Rectal smooth muscle tissue (tissue), 1 donor: ENCODE data around the gene FAM25A.
"Not testable (repeated sequence)": the region's sequence is repeated elsewhere in the genome, so short reads cannot be mapped to it uniquely, and the experiment has no call there.

ENCODE experiments used
- H3K27ac ChIP-seq: one replicate; pipeline ENCODE4 v1.7.0; 2013; ENCODE audit warnings: low read depth, low read length, inconsistent platforms
- H3K27me3 ChIP-seq: one replicate; pipeline ENCODE4 v1.7.0; 2013; ENCODE audit warnings: low read length; ENCODE audit not compliant: control insufficient read depth, insufficient read depth
- H3K36me3 ChIP-seq: one replicate; pipeline ENCODE4 v1.7.0; 2013; ENCODE audit warnings: low read length; ENCODE audit not compliant: control insufficient read depth, insufficient read depth
- H3K4me1 ChIP-seq: one replicate; pipeline ENCODE4 v1.7.0; 2013; ENCODE audit warnings: low read length; ENCODE audit not compliant: control insufficient read depth, insufficient read depth
- H3K4me3 ChIP-seq: one replicate; pipeline ENCODE4 v1.7.0; 2013; ENCODE audit warnings: low read length
- H3K9ac ChIP-seq: one replicate; pipeline ENCODE4 v1.7.0; 2013; ENCODE audit warnings: low read length

FAM25A gene

DNA sequence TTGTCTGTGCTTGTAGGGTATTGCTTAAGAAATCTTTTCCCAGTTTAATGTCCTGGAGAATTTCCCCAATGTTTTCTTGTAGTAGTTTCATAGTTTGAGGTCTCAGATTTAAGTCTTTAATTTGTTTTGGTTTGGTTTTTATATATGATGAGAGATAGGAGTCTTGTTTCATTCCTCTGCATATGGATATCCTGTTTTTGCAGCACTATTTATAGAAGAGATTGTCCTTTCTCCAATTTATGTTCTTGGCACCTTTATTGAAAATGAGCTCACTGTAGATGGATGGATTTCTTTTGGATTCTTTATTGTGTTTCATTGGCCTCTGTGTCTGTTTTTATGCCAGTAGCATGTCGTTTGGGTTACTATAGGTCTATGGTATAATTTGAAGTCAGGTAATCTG is 31.6 kb upstream of the FAM25A start:
- Histone ChIP-seq H3K36me3 (no peaks in the 10 kb centered on the region), H3K4me3 (no peak overlapping the region), H3K27me3 (no peaks in the 10 kb centered on the region), H3K4me1 (no peaks in the 10 kb centered on the region), H3K9ac (no peak overlapping the region), H3K27ac (no peak overlapping the region)

DNA sequence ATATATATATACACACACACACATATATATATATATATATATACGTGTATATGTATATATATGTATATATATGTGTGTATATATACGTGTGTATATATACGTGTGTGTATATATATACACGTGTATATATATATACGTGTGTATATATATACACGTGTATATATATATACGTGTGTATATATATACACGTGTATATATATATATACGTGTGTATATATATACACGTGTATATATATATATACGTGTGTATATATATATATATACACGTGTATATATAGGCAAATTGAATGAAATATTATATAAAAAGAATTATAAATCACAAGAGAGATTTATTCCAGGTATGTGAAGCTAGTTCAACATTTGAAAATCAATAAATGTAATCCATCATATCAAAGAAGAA is 28.7 kb upstream of the FAM25A start:
- H3K27me3 ChIP-seq, H3K4me1 ChIP-seq, H3K27ac ChIP-seq, H3K9ac ChIP-seq, H3K4me3 ChIP-seq, H3K36me3 ChIP-seq: not testable (repeated sequence)

DNA sequence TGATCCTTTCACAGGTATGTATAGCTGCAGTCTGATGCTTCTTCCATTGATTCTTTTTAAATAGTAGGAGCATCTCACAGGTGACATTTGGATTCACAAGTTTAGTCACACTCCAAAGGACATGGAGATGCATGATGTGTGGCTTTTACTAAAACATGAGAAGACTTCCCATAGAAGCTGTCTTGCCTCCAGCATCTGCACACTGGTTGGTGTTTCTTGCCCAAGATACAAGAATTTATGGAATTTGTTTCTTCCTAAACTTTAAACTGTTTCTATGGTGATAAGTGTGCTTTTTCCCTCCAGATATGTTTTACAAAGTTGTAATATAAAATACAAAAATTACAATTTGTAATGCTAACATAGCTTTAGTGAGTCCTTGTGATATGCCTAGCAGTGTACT is 27.6 kb upstream of the FAM25A start:
- no peak overlapping the region for H3K9ac ChIP-seq
- H3K27ac ChIP-seq = no peak overlapping the region
- H3K36me3 ChIP-seq = no peaks in the 10 kb centered on the region
- H3K4me3 ChIP-seq = no peak overlapping the region
- no peaks in the 10 kb centered on the region for H3K4me1 ChIP-seq
- H3K27me3 ChIP-seq = no peaks in the 10 kb centered on the region

DNA sequence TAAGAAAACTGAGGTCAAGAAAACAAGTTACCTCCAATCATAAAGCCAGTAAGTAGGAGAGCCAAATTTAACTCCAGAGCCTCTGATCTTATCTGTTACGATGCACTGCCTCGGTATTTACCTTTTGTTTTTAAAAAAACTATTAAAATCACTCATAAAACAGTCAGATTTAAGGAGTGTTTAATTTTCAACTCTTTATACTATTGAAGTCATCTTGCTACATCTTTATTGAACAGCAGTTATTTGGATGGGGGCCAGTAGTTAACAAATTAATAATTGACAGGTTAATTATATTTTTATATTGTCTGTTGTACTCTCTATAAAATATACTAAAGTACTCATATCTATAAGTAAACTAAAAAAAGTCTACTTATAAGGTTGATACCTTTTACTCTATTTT is 27.2 kb upstream of the FAM25A start:
- Histone ChIP-seq H3K9ac (no peak overlapping the region), H3K36me3 (no peaks in the 10 kb centered on the region), H3K4me1 (no peaks in the 10 kb centered on the region), H3K4me3 (no peak overlapping the region), H3K27ac (no peak overlapping the region), H3K27me3 (no peaks in the 10 kb centered on the region)

DNA sequence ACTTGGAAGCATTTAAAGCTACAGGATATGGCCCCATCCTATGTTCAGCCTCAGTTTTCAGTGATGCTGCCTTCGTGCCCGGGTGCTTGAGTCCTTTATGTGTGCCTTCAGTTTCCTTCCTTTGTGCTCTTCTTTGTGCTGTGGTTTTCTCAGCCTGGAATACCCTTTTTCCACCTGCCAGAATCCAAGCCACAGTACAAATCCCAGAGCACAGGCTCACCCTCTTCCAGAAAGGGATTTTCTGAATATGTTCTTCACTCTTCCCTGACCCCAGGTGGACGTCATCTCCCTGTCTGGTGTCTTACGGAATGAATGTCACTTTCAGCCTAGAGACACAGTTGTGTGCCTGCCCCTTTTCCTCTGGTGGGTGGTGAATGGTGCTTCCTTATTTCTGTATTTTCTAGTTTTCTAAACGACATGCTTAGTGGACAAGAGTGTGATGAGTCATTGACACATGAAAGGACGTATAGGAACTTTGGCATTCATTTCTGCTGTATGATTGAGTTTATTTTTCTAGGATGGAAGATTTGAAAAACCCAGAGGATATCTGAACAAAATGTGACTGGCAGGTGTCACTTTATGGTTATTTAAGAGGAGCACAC is 20.2 kb upstream of the FAM25A start:
- H3K27me3 ChIP-seq, H3K4me1 ChIP-seq, H3K9ac ChIP-seq: not testable (repeated sequence)

DNA sequence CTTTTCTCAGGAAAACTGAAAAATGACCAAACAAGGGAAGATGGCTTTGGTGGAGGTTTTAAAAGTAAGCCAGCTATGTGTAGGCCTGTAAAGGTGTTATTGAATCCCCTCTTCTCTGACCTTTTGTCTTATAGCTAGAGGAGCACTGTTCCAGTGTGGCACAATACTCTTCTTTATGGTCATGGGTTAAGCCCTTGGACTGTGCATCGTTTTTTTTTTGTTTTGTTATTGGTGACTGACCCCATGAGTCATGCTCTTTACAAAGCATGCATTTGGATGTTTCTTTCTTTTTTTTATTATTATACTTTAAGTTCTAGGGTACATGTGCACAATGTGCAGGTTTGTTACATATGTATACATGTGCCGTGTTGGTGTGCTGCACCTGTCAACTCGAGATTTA is 19.6 kb upstream of the FAM25A start:
- Histone ChIP-seq H3K4me1 (no peaks in the 10 kb centered on the region), H3K9ac (no peak overlapping the region), H3K27me3 (no peaks in the 10 kb centered on the region), H3K4me3 (no peak overlapping the region), H3K27ac (no peak overlapping the region), H3K36me3 (no peaks in the 10 kb centered on the region)

More for the DNA sequence above, 20.2 kb upstream of the FAM25A start:
- not testable (repeated sequence) for H3K27ac ChIP-seq, H3K36me3 ChIP-seq, H3K4me3 ChIP-seq

DNA sequence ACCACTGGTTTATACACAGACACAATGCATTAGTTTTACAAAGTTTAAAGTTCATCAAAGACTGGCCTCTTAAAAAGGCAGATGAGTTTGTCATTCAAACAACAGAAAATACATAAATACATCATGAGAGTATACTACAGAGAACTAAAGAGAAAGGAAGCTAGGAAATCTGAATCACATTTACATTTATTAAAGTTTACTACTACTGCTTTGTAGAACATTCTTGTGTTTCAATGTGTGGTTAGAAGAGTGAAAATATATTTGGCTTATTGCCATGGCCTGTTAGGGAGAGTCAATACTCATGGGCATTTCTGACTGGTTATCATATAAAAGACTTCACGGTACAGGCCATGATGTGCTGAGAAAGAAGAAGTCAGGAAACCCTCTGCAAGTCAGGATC is 13.0 kb upstream of the FAM25A start:
- H3K27me3 ChIP-seq, H3K9ac ChIP-seq, H3K36me3 ChIP-seq, H3K4me1 ChIP-seq, H3K27ac ChIP-seq, H3K4me3 ChIP-seq: not testable (repeated sequence)

DNA sequence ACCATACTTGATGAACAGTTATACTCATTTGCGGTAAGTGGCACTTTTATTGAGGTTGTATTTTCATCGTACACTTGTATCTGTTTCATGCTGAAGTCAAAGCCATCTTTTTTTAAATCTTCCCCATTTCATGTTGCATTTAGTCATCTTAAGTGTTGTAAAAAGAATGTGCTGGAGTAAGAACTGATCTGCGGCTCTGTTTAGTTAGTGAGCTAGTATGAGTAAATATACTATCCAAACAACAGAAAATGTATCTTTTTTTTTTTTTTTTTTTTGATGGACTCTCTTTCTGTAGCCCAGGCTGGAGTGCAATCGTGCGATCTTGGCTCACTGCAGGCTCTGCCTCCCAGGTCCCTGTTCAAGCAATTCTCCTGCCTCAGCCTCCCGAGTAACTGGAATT is 12.4 kb upstream of the FAM25A start:
- not testable (repeated sequence) for H3K27me3 ChIP-seq, H3K9ac ChIP-seq, H3K4me3 ChIP-seq, H3K27ac ChIP-seq, H3K36me3 ChIP-seq, H3K4me1 ChIP-seq

DNA sequence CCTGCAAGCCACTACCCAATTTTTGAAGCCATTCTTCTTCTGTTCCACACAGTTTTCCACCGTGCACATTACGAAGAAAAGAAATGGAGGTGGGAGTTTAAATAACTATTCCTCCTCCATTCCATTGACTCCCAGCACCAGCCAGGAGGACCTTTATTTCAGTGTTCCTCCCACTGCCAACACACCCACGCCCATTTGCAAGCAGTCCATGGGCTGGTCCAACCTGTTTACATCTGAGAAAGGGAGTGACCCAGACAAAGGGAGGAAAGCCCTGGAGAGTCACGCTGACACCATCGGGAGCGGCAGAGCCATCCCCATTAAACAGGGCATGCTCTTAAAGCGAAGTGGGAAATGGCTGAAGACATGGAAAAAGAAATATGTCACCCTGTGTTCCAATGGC is 11.8 kb upstream of the FAM25A start:
- not testable (repeated sequence) for H3K27me3 ChIP-seq, H3K36me3 ChIP-seq, H3K4me3 ChIP-seq, H3K9ac ChIP-seq, H3K27ac ChIP-seq, H3K4me1 ChIP-seq

DNA sequence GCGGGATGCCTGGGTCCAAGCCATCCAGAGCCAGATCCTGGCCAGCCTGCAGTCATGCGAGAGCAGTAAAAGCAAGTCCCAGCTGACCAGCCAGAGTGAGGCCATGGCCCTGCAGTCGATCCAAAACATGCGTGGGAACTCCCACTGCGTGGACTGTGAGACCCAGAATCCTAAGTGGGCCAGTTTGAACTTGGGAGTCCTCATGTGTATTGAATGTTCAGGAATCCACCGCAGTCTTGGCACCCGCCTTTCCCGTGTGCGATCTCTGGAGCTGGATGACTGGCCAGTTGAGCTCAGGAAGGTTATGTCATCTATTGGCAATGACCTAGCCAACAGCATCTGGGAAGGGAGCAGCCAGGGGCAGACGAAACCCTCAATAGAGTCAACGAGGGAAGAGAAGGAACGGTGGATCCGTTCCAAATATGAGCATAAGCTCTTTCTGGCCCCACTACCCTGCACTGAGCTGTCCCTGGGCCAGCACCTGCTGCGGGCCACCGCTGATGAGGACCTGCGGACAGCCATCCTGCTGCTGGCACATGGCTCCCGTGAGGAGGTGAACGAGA is 10.9 kb upstream of the FAM25A start:
- not testable (repeated sequence) for H3K27me3 ChIP-seq, H3K27ac ChIP-seq, H3K4me3 ChIP-seq, H3K36me3 ChIP-seq, H3K4me1 ChIP-seq, H3K9ac ChIP-seq

DNA sequence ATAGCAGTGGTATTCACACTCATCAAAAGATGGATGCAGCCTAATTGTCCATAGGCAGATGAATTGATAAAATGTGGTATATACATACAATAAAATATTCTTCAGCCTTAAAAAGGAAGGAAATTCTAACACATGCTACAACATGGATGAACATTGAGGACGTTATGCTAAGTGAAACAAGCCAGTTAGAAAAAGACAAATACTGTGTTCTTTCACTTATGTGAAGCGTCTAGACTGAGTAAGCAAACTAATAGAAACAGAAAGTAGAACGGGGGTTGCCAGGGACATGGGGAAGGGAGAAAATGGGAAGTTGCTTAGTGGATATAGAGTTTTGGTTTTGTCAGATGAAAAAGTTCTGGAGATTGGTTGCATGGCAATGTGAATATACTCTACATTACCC is 6.6 kb upstream of the FAM25A start:
- not testable (repeated sequence) for H3K4me1 ChIP-seq, H3K27me3 ChIP-seq, H3K4me3 ChIP-seq, H3K27ac ChIP-seq, H3K9ac ChIP-seq, H3K36me3 ChIP-seq

DNA sequence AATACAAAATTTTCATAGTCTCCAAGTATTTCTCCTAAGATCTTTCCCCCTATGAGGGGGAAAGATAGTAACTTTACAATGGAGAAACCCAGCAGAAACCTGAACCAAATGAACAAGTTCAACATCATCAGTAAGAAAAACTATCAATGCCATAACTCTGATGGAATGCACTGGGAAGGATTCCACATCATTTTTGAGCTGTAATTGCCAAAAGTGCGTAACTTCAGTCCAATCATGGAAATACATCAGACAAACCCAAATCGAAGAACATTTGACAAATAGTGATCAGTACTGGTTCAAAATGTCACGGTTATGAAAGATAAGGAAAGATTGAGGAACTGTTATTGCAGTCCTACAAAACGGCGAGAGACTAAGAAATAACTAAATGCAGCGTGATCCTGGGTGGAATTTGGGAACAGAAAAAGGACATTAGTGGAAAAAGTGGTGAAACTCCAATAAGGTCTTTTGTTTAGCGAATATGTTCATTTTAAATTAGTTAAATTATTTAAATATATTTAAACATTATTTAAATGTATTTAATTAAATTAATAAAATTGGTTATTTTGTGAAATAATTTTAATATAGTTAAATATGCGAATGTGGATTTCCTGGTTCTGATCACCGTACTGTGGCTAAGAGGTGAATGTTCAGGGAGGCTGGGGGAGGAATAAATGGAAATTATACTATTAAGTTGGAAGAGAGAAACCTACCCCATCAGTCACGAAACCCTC is 4.9 kb upstream of the FAM25A start:
- H3K27ac ChIP-seq, H3K9ac ChIP-seq, H3K36me3 ChIP-seq, H3K27me3 ChIP-seq, H3K4me3 ChIP-seq, H3K4me1 ChIP-seq: not testable (repeated sequence)

DNA sequence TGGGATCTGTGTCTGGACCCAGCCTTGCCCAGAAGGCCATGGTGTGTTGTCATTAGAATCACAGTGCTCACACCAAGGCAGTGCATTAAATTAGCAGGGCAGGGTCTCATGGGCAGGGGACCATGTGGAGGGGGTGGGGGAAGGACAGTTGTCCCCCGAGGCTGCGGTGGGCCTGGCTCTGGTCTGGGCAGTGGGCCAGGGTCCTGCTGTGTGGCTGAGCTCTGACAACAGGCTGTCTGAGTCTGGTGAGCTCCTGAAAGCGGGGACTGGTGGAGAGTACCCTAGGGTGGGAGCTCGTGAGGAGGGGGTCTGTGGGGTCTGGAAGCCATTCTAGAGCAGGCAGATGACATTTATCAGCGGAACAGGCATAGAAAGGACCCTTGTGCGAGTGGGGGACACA is 2.0 kb upstream of the FAM25A start:
- not testable (repeated sequence) for H3K27ac ChIP-seq, H3K36me3 ChIP-seq, H3K27me3 ChIP-seq, H3K4me3 ChIP-seq, H3K4me1 ChIP-seq, H3K9ac ChIP-seq
